ENCODE results near the gene RNU7-1. TPM values are rescaled to one million over a fixed set of nuclear protein-coding genes. Genes with fewer than 3 reads are reported as not detected.
A peak's percentile ranks its signal among the peaks of the same experiment; 100 is the strongest.

Gene RNU7-1
- total and polyA plus RNA-seq, 2 donors (not counting 1 experiment from before 2014, with no cell fraction given): not detected

GRCh38 chr12:6944381-6945186 is 968 bp downstream of the RNU7-1 start:
- DNase-seq: peak; percentile 91
- ChIA-PET POLR2A (interaction anchor here (0.9 to 18.5 kb wide), 16 partner anchors 14 to 221 kb away, joined by 3 to 662 read pairs (median 5); partner anchors contain the start of genes C1RL, CDCA3, COPS7A and ENO2), CTCF (interaction anchor here (0.6 to 16.6 kb wide), 24 partner anchors 7 to 309 kb away, joined by 3 to 944 read pairs (median 5); partner anchors contain the start of genes C1R, C1RL, EMG1 and LPCAT3)
- peak; percentile 46 for ATAC-seq (ENCODE audit: low read depth)
- no peaks in the 10 kb centered on the region for H3K27me3 ChIP-seq (replicated peaks in 1 of 4; ENCODE audit: control extremely low read depth in 1 of 4, control insufficient read depth in 3 of 4, insufficient read depth in 4 of 4, low read length in 3 of 4)
- no peak for TF ChIP-seq EZH2 (IDR thresholded peaks at IDR 0.05; ENCODE audit: borderline replicate concordance, insufficient read depth, low read depth, low read length, poor library complexity, severe bottlenecking)
- peak; percentile 90 for TF ChIP-seq CTCF (IDR thresholded peaks at IDR 0.05)
- H3K4me2 ChIP-seq (replicated peaks; ENCODE audit: low read depth, low read length, poor library complexity, severe bottlenecking): peak overlapping the region; percentile 99
- Mint-ChIP-seq H3K9me3 (ENCODE audit: insufficient read depth) (no peaks in the 10 kb centered on the region), H3K4me1 (peaks cover 63% of the 10 kb centered on the region), H3K4me3 (peak overlapping the region; percentile 97), H3K27ac (peak overlapping the region; percentile 97), H3K27me3 (no peaks in the 10 kb centered on the region)
- H4K20me1 ChIP-seq (ENCODE audit: control insufficient read depth, insufficient read depth, low read length, poor library complexity, severe bottlenecking): no peaks in the 10 kb centered on the region
- peak overlapping the region; percentile 25 to 92 (median 80) for H3K4me3 ChIP-seq (ENCODE audit: control extremely low read depth in 1 of 5, extremely low read depth in 1 of 5, insufficient read depth in 1 of 5, low read depth in 2 of 5, low read length in 4 of 5)
- no peaks in the 10 kb centered on the region for H3K9me3 ChIP-seq (ENCODE audit: control extremely low read depth in 1 of 3, control insufficient read depth in 2 of 3, insufficient read depth in 1 of 3, low read length in 2 of 3)
- peaks cover 10% of the 10 kb centered on the region for H3K79me2 ChIP-seq (ENCODE audit: control insufficient read depth, insufficient read depth, low read length)
- peak overlapping the region; percentile 89 for H3K9ac ChIP-seq (ENCODE audit: low read length)
- peak overlapping the region; percentile 93 to 99 for H3K27ac ChIP-seq (ENCODE audit: low read length in 2 of 2)
- peaks cover 0 to 10% of the 10 kb centered on the region in 2 experiments for H3K36me3 ChIP-seq (replicated peaks in 1 of 2; ENCODE audit: control extremely low read depth in 1 of 2, control insufficient read depth in 1 of 2, extremely low read depth in 1 of 2, insufficient read depth in 2 of 2, low read length in 1 of 2)
- intact Hi-C loops (cut with micrococcal nuclease): loop anchor here (1.0 to 10.0 kb wide), 7 partner anchors 17 to 310 kb away; partner anchors contain the start of genes C1RL, EMG1, LPAR5 and LPCAT3
- under 1% methylated on average over 38 of the region's 48 CpGs for WGBS (ENCODE audit: insufficient coverage)
- peaks cover 56 to 73% of the 10 kb centered on the region in 2 donors for H3K4me1 ChIP-seq (ENCODE audit: control insufficient read depth in 2 of 2, insufficient read depth in 2 of 2, low read length in 2 of 2)
- H2AFZ ChIP-seq (ENCODE audit: insufficient read depth, low read depth, low read length, poor library complexity, severe bottlenecking): peak overlapping the region; percentile 72

Data from B cell (primary cell).